Measurements from ENCODE around the gene ADAM19.

ADAM19 gene

DNA sequence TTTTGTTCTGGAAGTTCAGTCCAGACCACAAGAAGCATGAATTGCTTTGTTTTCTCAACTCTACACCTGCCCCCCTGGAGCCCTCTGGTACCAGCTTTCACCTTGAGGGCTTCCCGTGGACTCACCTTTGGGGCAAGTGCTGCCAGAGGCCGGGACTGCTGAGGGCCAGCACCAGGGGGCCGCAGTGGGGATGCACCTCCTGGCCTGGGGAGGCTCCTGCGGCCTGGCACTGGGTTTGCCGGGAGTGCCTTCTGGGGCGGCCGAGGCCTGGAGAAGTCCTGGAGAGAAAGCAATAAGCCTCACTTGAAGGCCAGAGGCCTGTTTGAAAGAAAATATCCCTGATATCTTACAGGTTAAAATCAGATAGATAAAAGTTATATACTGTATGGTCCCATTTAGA is 93.9 kb downstream of the ADAM19 start:
- DNase-seq = no peak

DNA sequence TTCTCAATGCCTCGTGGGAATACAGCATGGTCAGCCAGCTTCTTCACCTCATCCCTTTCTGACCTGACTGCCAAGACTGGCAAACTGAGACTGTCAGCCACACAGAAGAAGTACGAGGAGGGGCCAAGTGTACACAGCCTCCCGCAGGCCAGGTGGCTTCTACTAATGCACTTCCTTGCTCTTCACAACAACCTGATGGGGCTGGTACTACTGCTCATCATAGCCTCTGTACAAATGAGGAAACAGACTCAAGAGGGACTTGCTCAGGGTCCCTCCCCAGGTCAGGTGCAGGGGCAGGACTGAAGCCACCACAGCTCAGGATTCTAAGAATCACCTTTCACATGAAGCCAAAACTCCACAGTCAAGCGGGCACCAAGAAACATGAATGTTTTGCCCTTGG is 94.3 kb downstream of the ADAM19 start:
- no peak for DNase-seq

GRCh38 chr5:157479612-157480510 is 95.7 kb downstream of the ADAM19 start:
- DNase-seq = no peak

- DNase-seq = no peak
Measured at GRCh38 chr5:157479166-157479565, 96.4 kb downstream of the ADAM19 start.

DNA sequence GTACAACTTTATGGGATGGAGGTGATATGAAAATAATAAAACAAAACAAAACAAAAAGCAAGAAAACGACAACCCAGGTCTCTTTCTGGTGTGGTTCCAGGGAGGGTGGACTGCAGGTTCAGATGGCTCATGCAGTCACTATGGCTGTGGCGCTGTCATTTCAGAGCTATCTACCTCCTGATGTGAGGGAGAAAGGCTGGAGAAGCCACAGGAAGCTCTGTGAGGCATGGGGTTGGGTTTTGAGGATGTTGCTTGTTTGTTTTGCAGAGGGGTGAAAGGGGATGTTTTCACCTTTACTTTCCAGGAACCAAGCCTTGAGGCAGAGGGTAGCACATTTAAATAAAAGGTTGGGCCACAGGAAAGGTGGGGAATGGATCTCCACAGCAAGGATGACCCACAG is 96.8 kb downstream of the ADAM19 start:
- no peak for DNase-seq

DNA sequence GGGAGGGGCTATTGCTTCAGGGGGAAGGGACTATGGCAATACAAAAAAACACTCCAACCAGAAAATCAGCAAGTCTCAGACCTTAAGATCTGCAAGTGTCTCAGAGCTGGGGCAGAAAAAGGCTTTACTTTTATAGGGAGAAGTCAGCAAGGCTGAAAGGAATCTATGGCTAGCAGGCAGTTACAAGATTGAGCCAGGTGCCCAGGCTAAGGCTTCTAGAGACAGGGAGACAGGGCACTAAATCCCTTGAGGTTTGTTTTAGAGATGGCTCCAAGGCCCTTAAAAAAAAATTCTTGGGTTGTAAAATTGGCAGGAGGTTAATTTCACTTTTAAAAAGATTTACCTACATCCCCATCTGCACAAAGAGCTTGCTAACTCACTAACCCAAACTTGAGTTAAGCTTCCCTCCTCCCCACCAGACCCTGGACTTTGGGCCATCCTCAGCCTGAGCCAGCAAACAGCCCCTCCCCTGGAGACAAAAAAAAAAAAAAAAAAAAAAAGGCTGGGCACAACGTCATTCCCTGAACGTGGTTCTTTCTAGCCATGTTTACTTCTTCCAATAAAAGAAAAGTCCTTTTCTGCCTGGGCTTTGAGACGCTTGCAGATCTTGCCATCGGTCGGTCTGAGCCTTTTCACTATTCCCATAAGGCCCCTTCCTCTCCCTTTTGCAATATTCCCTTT is 97.6 kb downstream of the ADAM19 start:
- no peak for DNase-seq

- DNase-seq = peak; percentile 36 to 88
Measured at GRCh38 chr5:157476702-157477408, 98.7 kb downstream of the ADAM19 start.

- DNase-seq = no peak
Measured at GRCh38 chr5:157475432-157475831, 100.1 kb downstream of the ADAM19 start.

- DNase-seq = no peak
Measured at GRCh38 chr5:157473383-157474320, 101.9 kb downstream of the ADAM19 start.

DNA sequence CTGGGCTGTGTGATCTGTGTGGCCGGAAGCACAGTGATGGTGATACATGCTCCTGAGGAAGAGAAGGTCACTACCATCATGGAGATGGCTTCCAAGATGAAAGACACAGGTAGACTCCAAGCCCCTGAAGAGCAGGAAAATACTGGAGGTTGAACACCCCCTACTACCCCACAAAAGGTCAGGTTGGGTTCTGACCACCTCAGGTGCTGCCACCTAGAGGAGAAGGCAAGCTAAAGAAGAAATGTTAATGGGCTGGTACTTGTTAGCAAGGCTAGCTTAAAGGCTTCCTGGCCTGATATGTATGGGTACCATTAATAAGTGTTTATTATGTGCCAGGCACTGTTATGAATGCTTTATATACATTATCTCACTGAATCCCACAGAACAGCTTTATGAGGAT is 103.9 kb downstream of the ADAM19 start:
- peak in 1 of 2 experiments; percentile 36 for DNase-seq

DNA sequence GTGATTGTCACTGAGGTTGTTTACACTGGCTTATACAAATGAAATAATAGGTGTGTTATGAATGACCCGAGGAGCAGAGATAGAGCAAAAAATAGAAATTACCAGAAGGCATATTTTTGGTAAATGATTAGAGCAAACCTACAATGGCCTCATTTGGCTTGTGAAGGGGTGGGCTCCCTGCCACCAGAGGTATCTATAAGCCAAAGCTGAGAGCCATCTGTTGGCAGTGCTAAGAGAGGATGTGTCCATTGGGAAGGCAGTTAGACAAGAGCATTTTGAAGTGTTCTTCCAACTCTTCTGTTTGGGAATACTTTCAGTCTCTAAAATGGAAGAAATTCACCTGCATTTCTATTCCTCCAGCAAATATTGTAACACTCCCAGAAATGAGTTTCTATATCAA is 104.9 kb downstream of the ADAM19 start:
- no peak for DNase-seq

- peak in 1 of 2 experiments; percentile 41 for DNase-seq
Measured at GRCh38 chr5:157469687-157470086, 105.9 kb downstream of the ADAM19 start.

GRCh38 chr5:157469073-157469472 is 106.5 kb downstream of the ADAM19 start:
- no peak for DNase-seq

DNA sequence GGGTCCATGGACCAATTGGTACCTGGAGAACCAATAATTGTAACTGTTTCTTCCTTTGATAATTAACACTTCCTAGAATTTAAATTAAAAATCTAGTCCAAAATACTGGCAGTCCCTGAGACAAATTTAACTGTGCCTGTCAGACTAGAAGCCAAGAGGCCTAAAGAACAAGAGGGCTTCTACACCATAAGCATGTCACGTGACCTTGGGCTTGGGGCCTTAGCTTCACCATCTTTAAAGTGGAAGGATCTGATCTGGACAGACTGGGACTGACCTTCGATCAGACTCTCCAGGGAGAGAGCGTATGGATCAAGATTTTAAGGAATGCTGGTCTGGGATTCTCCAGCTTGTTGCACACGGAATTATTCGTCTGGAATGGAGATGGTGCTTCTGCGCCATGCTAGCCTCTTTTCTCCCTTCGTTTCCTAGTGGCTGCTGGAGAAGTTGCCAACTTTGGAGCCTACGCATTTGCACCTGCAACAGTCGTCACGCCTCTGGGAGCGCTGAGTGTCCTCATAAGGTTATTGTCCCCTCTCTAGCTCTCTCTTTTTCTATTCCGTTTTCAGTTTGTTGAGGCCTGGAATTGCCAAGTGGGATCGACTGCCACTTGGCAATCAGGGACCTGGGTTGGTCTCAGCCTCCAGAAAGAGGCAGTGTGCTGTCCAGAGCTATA is 107.1 kb downstream of the ADAM19 start:
- no peak for DNase-seq

GRCh38 chr5:157464519-157465171 is 110.9 kb downstream of the ADAM19 start:
- no peak for DNase-seq

- no peak for DNase-seq
Measured at GRCh38 chr5:157463621-157464518, 111.7 kb downstream of the ADAM19 start.

- DNase-seq = no peak
Measured at GRCh38 chr5:157463081-157463480, 112.5 kb downstream of the ADAM19 start.

DNA sequence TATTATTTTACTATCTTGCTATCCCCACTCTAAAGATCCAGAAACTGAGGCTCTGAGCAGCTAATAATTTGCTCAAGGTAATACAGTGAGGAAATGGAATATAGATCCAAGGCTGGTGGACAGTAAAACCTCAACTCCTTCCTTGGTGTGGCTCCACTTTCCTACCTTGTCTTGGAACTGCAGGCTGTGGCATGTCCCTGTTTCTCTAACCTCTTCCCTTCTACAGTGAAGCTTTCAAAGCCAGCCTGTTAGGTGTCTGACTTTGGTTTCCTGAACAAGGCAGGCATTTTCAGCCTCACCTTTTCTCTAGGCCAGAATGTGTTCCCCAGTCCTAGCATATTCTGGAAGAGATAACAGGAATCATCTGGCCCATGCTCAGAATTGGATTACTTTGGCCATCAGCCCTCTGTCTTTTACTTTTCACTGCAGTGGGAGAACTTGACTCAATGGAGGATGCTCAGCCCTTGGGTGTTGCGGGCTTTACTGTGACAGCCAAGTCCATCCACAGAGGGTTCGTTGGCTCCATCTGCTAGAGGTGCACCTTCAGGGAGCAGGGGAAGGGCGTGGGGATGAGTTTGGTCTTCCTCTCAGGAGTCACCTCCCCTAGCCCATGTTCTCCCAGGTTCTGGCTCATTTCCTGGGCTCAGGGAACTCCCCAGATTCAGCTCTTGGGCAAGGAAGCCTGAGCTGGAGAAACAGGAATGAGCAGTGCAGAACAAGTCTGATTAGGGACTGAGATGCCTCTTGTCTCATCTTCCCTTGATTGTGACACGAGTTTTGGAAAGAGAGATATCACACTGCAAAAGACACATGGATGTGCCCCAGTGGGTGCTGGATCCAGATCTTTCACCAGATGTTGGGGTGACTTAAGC is 114.4 kb downstream of the ADAM19 start:
- no peak for DNase-seq
